NCI-H345 (cell line): Measurements from ENCODE around the gene SLC25A39.

Experiments
- DNase-seq: peaks from one replicate; lab custom pipeline; 2025; lab: John Stamatoyannopoulos, UW

The SLC25A39 gene

DNA sequence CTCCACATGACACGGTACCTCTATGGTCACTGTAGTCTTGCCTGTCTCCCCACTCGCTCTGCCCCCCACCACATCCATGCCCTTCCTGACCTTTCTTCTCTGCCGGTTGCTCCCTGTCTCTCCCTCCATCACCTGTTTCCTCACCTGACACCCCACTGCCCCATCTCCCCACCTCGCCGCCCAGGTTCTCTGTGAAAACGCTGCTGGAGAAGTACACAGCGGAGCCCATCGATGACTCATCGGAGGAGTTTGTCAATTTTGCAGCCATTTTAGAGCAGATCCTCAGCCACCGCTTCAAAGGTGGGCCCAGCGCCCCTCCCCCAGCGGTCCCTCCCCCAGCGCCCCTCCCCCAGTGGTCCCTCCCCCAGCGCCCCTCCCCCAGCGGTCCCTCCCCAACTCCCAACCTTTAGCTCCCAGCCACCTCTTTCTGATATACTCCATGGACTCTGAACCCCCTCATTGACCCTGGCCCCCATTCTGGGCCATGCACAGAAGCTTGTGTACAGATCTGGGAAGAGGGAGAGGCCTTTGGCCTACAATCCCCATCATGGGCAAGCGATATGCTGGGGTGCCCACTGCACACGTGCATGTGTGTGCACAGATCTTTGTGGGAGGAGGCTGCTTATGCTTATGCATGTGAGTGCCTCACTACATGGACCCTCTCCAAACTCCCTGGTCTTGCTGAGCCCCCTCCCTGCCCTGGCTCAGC, 12.1 kb downstream of the SLC25A39 start:
- no peak for DNase-seq

DNA sequence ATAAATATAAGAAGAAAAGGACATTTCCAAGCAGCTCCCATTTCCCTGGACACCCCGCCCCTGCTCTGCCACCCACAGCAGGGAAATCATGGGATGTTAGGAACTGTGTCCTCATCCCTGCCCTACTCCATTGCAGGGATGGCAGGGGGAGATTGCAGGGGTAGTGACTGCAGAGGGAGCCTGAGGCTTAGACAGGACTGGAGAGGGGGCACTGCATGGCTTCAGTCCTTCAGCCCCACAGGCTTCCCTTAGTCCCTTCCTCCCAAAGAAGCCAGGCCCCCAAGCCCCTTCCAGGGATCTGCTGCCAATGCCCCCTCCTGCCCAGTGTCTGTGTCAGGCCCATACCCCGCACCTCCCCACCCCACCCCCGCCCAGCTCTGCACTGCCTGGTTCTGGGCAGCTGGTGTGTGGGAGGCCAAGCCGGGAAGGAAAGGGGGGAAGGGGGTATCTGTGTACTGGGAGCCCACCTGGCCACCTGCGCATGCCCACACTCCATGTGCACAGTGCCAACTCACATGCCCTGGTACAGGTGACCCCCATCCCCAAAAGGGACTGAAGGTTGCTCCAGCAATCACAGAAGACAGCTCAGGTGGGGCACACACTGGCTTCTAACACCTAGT, 13.0 kb downstream of the SLC25A39 start:
- no peak for DNase-seq

GRCh38 chr17:44310609-44311376, 13.8 kb downstream of the SLC25A39 start:
- DNase-seq: no peak

- no peak for DNase-seq
These were observed 14.4 kb downstream of the SLC25A39 start for GRCh38 chr17:44310188-44310587.

DNA sequence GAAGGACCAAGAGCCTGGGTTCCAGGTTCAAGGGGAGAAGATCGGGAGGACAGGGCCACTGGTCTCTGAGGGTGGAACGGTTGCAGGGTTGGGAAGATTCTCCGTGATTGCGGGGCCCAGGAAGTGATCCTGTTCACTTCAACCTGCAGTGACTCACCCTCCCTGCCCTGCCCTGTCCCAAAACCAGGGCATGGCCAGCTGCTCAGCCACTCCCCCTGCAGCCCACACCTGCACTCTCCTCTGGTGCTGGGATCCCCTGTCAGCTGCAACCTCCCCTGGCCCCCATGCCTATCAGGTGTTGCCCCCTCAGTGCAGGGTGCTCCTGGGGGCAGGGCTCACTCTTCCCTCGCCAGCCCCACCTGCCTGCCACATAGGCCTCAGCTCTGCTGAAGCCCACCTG, 15.2 kb downstream of the SLC25A39 start:
- no peak for DNase-seq

DNA sequence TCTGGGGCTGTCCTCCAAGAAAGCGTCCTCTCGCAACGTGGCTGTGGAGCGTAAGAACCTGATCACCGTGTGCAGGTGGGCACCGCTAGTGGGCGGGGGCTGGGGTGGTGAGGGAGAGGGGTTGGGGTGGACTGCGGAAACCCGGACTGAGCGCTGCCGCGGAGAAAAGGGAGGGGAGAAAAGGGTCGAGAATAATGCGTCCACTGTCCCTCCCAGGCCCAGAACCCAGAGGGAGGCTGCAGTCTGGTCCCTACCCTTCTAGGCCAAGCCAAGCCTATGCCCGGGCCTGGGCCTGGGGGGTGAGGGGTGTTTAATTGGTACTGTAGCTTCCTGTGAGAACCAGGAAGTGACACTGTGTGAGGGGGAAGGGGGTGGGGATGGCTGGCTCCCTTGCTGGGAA, 15.8 kb downstream of the SLC25A39 start:
- DNase-seq: peak; percentile 41

DNA sequence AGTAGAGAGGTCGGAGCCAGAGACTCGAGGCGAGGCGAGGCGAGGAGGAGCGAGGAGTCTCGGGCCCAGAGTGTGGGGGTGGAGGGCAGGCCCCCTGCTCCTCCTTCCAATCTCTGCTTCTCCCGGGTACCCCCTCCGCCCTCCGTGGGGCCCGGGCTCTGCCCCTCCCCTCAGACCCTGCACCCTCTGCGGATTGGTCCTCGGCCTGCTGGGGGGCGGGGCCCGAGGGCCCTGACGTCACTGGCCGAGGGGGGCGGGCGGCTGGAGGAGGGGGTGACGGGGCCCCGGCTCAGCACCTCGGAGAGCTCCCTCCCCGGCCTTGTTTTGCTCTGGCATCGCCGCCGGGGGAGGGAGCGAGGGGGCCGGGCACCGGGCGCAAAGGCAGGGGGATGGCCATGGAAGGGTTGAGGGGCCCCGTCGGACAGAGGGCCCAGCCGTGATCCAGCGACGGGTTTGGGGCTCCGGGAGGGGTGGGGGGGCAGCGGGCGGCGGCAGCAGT, 16.3 kb downstream of the SLC25A39 start, which contains the start of gene RUNDC3A:
RUNDC3A (plus strand) TSS at position 282 of the 499 bp plus-strand sequence. CDS start 232 bp downstream, outside the sequence.
- peak; percentile 92 for DNase-seq

DNA sequence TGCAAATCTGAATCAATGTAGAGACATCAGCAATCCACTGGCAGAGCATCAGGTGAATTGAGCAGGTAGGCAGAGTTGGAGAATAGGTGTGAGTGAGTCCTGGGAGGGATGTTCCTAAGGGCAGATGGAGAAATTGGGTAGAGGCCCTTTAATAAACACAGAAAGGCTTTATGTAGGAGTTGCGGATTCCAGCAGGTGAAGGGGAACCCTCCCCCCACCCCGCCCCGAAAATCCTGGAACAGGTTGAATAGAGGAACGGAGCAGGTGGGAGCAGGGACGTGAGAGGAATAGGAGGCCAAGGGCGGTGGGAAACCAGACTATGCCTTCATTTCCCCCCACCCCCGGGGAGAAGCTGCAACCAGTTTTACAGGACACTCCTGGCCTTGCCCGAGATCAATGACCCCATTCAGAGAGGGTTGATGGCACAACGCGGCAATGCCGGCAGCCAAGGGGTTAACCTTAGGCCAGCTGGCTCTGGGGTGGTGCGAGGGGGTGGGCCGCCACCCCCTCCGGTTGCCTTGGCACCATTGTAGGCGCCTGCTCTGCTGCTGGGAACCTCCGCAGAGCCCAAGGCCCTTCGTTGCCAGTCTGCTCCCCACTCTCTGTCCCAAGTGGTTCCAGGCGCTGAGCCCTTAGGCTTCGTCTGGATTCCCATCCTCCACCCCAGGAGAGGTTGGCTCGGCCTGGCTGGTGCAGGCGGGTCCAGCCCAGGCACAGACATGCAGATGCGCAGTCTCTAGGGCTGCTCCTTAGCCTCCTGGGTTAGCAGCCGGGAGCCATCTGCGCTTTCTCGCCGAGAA, 17.0 kb downstream of the SLC25A39 start:
- DNase-seq: peak; percentile 69

- DNase-seq: no peak
These were observed 20.0 kb downstream of the SLC25A39 start for GRCh38 chr17:44304651-44305050.

DNA sequence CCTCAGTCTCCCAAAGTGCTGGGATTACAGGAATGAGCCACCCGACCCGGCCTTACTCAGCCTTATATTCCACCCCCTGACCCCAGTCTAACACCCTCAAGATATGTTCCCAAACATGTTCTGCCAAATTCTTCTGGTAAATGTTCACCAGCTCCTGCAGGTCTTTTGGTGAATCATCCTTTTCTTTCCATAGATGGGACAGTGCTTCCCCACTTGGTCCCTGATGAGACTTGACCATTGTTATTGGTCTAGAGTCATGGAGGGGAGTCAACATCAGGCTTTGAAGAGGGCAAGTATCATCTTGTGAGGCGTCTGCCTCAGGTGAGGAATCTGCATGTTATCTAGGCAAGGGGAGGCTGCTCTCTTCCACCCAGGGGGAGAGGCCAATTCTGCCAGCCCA, 26.6 kb downstream of the SLC25A39 start:
- DNase-seq: no peak

DNA sequence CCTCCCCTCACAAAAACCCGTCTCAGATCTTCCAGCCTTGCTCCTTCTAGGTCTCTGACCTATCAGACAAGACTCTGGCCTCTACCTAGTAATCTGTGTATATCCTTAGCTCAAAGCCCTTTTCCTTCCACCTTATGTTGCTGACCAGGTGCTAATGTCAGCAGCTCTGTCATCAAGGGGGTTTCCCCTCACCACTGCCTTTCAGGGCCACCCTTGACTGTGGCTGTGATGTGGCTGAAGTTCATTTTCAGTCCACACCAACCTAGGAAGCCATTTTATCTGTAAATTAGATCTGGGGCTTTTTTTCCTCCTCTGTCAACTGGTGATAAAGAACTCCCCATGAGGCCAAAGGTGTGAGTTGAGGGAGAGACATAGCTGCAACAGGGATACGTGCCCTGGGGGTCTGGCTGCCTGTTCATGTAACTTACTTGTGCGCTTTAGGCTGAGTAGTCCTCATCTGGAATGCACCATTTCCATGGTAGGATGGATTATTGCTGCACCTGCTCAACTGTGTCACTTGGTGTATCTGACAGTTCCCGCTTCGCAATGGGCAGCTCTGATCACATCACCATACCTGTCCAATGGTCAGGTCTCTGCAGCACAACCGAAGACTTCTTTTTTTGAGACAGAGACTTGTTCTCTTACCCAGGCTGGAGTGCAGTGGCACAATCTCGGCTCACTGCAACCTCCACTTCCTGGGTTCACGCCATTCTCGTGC, 31.0 kb downstream of the SLC25A39 start:
- no peak for DNase-seq

GRCh38 chr17:44287651-44288050, 37.0 kb downstream of the SLC25A39 start:
- DNase-seq: no peak

- no peak for DNase-seq
These were observed 40.6 kb downstream of the SLC25A39 start for GRCh38 chr17:44284024-44284400.

DNA sequence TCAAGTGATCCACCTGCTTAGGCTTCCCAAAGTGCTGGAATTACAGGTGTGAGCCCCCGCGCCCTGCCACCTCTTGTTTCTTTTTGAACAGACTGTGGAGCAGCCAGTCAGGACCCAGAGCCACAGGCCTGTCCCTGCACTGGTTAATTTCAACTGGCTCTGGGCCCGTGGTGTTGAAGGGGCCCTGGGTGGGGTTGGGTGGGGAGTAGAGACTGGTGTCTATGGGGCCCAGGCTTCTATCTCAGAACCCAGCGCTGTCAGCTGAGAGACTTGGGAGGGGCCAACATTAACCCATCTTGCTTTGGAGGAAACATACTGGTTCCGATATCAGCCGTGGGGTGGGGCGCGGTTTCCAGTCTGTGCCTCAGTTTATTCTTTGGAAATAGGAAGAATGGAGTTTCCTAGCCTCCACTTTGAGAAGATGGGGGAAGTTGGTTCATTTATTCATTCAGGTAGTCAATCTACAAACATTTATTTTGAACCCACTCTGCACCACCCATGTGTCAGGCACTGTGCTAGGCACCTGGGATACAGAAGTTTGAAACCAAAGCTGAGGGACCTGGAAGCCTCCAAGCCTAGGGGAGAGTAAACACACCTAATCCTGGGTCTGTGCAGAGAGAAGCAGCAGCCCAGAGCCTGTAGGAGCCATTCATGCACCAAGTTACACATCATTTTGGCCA, 41.1 kb downstream of the SLC25A39 start:
- DNase-seq: no peak

- no peak for DNase-seq
These were observed 42.4 kb downstream of the SLC25A39 start for GRCh38 chr17:44282264-44282663.

- DNase-seq: no peak
These were observed 43.1 kb downstream of the SLC25A39 start for GRCh38 chr17:44281570-44281969.

- no peak for DNase-seq
These were observed 44.2 kb downstream of the SLC25A39 start for GRCh38 chr17:44280392-44280937.

DNA sequence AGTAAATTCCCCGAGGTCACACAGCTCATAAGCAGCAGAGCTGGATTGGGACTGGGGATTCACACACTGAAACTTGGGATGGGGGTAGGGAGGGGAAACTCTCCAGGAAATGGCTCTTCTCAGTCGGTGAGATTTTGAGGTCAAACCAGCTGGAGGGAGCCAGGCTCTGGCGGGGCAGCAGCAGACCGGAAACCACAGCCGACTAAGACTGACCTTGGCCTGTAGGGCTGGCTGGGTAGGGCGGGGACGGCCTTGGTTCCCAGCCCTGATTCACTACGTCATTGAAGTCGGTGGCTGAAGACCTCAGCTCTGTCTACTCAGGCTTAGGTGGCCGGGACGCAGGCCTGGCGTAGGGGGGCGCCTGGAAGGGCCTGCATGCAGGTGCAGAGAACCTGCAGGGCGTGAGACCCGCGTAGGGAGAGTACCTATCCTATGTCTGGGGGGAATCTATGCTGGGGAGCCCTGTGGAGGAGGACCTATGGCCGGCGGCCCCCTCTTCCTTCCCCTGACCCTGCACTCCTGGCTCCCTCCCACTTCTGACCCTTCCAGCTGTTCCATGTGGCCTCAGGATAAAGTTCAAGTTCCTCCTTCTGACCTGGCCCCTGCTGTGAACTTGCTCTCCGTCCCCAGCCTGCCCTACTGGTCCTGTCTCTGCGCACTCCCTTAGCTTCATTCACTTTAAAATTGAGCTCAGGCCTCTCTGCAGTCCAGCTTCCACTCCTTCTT, 44.8 kb downstream of the SLC25A39 start:
- DNase-seq: no peak

DNA sequence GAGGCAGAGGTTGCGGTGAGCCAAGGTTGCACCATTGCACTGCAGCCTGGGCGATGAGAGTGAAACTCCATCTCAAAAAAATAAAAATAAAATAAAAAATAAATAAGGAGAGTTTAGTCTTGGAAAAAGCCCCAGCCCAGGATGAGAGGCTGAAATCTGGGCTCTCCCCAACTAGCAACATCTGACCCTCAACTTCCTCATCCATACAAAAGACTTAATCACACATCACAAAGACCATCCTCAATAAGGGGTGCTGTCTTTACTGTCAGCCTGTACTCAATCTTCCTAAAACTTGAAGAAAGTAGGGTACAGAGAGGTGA, 45.3 kb downstream of the SLC25A39 start:
- no peak for DNase-seq

DNA sequence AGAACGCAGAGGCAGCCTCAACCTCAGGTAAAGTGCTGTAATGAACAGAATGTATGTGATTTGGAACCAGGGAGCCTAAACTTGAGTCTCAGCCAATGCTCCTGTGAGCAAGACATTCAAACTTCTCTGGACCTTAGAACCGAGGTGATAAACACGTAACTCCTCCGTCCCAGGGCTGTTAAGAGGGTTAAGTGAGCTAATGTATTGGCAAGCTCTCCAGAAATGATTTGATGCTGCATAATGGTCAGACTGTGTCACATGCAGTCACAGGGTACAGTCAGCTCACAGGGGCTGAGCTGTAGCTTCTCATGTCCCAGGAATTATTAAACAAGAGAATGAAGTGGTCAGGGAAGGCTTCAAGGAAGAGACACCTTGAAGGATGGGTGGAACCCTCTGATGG, 46.6 kb downstream of the SLC25A39 start:
- no peak for DNase-seq
